Lung (tissue), 12 donors: ENCODE results near the gene PTGES2. TPM values are rescaled to one million over a fixed set of nuclear protein-coding genes. Genes with fewer than 3 reads are reported as not detected.

ENCODE experiments used
- ATAC-seq: fragments of 200-7000 bp; cut with Tn5 transposase; one replicate; pipeline ENCODE4 v1.9.1; 2020; ENCODE audit warnings: moderate number of reproducible peaks; ENCODE audit not compliant: insufficient read depth, low FRiP score
- DNase-seq, 3 donors: peaks; one replicate each; pipeline ENCODE4 v3.0.0-alpha.2; 2013 to 2017
- H3K27ac ChIP-seq, 2 donors: one replicate each; pipeline ENCODE4 v1.5.1; 2013; ENCODE audit warnings: mild to moderate bottlenecking in 2 of 2, moderate library complexity in 2 of 2, control low read depth in 1 of 2, inconsistent platforms in 1 of 2, low read depth in 1 of 2, low read length in 1 of 2
- H3K27me3 ChIP-seq, 3 donors: one replicate each; pipeline ENCODE4 v1.5.1; 2013; ENCODE audit warnings: low read length in 2 of 3; ENCODE audit not compliant: control insufficient read depth in 3 of 3, insufficient read depth in 3 of 3
- H3K36me3 ChIP-seq, 4 donors: one replicate each; pipeline ENCODE4 v1.5.1; 2013; ENCODE audit warnings: low read length in 4 of 4, mild to moderate bottlenecking in 1 of 4, moderate library complexity in 1 of 4; ENCODE audit not compliant: control insufficient read depth in 4 of 4, insufficient read depth in 4 of 4
- H3K4me1 ChIP-seq, 5 donors: one replicate each; pipeline ENCODE4 v1.5.1; 2013; ENCODE audit warnings: low read length in 5 of 5, mild to moderate bottlenecking in 2 of 5, moderate library complexity in 1 of 5; ENCODE audit not compliant: control insufficient read depth in 5 of 5, insufficient read depth in 5 of 5
- H3K4me3 ChIP-seq: one replicate; pipeline ENCODE4 v1.5.1; 2013; ENCODE audit warnings: mild to moderate bottlenecking, control low read depth, moderate library complexity
- H3K9ac ChIP-seq, 2 donors: one replicate each; pipeline ENCODE4 v1.5.1; 2013; ENCODE audit warnings: low read length in 2 of 2, control low read depth in 1 of 2; ENCODE audit not compliant: insufficient read depth in 1 of 2
- H3K9me3 ChIP-seq, 4 donors: one replicate each; pipeline ENCODE4 v1.5.1; 2013; ENCODE audit warnings: low read length in 3 of 4, mild to moderate bottlenecking in 1 of 4, moderate library complexity in 1 of 4; ENCODE audit not compliant: control insufficient read depth in 4 of 4, insufficient read depth in 3 of 4
- WGBS, 2 donors: extraction: QIAGEN DNeasy Blood & Tissue Kit; methylation state at CpG; one replicate each; pipeline ENCODE4 v1.1.7; 2013; 5-methylcytosine and 5-hydroxymethylcytosine counted together
- polyA plus RNA-seq, 2 donors: library from polyadenylated mRNA; stranded (reverse); fragments of 200-250 nt; gene quantifications; one replicate each; pipeline ENCODE4 v1.2.1, GENCODE V29; 2013
- total RNA-seq, 2 donors: library from RNA; depleted of rRNA in 1 of 2; stranded (reverse); fragments of >200 nt in 1 of 2; gene quantifications; one replicate each; pipeline ENCODE4 v1.2.1, GENCODE V29; 2014 to 2021
- TF ChIP-seq, protein P1 (sequence below): IDR thresholded peaks from 2 replicates; pipeline ENCODE4 v1.5.1; 2012; ENCODE audit warnings: mild to moderate bottlenecking; ENCODE audit errors: control extremely low read depth, extremely low read depth
- donor health status: control.
- donor health status: control.
- donor health status: Bipolar disorder and iron deficiency.
- donor health status: healthy.
- donor health status: DM: yes; HTN: yes; CAD: no.

Gene PTGES2
- total and polyA plus RNA-seq, 4 donors: 42.0 to 66.8 (median 54.7) TPM

DNA sequence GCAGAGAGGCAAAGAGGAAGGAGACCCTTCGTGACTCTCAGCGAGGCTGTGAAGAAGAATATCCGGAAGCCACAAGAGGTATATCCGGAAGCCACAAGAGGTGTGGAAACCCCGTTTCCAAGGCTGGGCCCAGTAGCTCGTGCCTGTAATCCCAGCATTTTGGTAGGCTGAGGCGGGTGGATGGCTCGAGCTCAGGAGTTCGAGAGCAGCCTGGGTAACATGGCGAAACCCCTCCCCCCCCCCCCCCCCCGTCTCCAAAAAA lies 31.9 kb upstream of the PTGES2 start:
- peaks cover 0 to 16% (median 3%) of the 10 kb centered on the region in 5 donors for H3K4me1 ChIP-seq
- no peaks in the 10 kb centered on the region for H3K27me3 ChIP-seq
- DNase-seq (no peak), ATAC-seq (peak; percentile 1)
- no peak overlapping the region for H3K4me3 ChIP-seq
- no peaks in the 10 kb centered on the region for H3K9me3 ChIP-seq
- WGBS, 2 donors: 17 to 21% methylated on average over 11 of the region's 11 CpGs
- H3K36me3 ChIP-seq: peaks cover 0 to 22% (median 9%) of the 10 kb centered on the region in 4 donors
- no peak overlapping the region for H3K9ac ChIP-seq
- peak overlapping the region in 1 of 2 donors; percentile 82 for H3K27ac ChIP-seq
- TF ChIP-seq, protein P1, sequence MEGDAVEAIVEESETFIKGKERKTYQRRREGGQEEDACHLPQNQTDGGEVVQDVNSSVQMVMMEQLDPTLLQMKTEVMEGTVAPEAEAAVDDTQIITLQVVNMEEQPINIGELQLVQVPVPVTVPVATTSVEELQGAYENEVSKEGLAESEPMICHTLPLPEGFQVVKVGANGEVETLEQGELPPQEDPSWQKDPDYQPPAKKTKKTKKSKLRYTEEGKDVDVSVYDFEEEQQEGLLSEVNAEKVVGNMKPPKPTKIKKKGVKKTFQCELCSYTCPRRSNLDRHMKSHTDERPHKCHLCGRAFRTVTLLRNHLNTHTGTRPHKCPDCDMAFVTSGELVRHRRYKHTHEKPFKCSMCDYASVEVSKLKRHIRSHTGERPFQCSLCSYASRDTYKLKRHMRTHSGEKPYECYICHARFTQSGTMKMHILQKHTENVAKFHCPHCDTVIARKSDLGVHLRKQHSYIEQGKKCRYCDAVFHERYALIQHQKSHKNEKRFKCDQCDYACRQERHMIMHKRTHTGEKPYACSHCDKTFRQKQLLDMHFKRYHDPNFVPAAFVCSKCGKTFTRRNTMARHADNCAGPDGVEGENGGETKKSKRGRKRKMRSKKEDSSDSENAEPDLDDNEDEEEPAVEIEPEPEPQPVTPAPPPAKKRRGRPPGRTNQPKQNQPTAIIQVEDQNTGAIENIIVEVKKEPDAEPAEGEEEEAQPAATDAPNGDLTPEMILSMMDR: no peak

DNA sequence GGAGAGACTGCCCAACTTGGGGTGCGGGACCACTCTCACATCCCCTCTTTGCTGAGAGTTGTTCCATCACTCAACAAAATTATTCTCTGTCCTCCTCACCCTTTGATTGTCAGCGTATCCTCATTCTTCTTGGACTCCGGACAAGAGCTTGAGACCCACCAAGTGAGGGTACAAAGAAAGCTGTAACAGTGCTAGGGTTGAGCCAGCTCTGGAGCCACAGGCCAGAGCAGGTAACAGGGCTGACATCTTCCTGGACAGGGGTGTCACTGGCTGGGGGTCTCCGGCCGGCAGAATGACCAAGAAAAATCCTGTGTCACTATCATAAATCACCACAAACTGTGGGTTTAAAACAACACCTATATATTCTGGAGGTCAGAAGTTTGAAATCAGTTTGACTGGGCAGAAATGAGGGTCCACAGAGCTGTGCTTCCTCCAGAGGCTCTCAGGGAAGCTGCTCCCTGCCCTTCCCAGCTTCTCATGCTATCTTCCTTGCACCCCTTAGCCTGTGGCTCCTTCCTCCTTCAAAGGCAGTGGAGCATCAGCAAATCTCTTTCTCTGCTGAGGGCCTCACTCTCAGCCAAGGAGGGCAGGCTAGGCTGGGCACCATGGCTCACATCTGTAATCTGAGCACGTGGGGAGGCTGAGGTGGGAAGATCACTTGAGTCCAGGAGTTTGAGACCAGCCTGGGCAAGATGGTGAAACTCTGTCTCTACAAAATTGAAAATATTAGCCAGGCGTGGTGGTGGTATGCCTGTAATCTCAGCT lies 28.4 kb upstream of the PTGES2 start:
- ATAC-seq (no peak), DNase-seq (no peak)
- no peak overlapping the region for H3K4me3 ChIP-seq
- no peaks in the 10 kb centered on the region for H3K27me3 ChIP-seq
- WGBS, 2 donors: 84 to 85% methylated on average over 7 of the region's 7 CpGs
- TF ChIP-seq, protein P1: no peak
- H3K27ac ChIP-seq: no peak overlapping the region
- H3K9ac ChIP-seq: no peak overlapping the region
- no peaks in the 10 kb centered on the region for H3K9me3 ChIP-seq
- no peaks in the 10 kb centered on the region for H3K36me3 ChIP-seq
- peaks cover 0 to 12% (median 3%) of the 10 kb centered on the region in 5 donors for H3K4me1 ChIP-seq

DNA sequence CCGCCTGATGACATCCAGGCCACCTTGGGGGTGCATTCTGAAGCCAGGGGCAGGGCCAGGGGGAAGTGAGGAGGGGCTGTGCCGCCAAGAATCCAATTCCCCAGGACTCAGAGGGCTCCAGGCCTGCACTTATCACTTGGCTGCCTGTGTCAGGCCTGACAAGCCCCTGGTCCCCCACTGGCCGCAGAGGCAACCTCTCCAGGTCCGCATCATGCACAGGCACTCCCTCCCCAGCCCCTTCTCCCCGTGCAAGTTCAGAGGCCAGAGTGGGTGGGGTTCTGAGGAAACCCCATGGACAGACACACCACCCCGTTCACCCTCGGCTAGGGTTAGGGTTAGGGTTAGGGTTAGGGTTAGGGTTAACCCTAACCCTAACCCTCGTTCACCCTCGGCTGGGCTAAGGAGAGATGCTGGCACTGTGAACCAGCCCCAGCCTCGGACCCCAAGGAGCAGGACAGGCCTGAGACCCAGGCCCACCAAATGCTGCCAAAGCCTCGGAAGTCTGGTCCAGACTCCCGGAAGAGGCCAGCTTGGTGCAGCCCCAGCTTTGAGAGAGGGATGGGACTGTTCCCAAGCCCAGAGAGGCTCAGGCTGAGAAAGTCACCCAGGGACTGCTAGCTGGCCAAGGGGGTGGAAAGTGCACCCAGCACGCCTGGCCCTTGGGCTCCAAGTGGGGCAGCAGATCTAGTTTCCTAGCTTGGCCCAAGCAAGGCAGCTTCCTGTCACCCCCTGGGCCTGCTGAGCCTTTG lies 26.6 kb upstream of the PTGES2 start:
- Histone ChIP-seq H3K36me3 (no peaks in the 10 kb centered on the region), H3K9me3 (no peaks in the 10 kb centered on the region), H3K9ac (no peak overlapping the region), H3K27ac (no peak overlapping the region), H3K27me3 (no peaks in the 10 kb centered on the region), H3K4me1 (peaks cover 0 to 6% (median 0%) of the 10 kb centered on the region in 5 donors), H3K4me3 (no peak overlapping the region)
- ATAC-seq (no peak), DNase-seq (no peak)
- TF ChIP-seq, protein P1: no peak
- WGBS, 2 donors: 90% methylated on average over 13 of the region's 13 CpGs
